GM21737 (cell line): ENCODE data around the gene GPR15LG.
A peak's percentile ranks its signal among the peaks of the same experiment; 100 is the strongest.
"Not testable (repeated sequence)": the region's sequence is repeated elsewhere in the genome, so short reads cannot be mapped to it uniquely, and the experiment has no call there.

Experiments used
- ATAC-seq: cut with Tn5 transposase; IDR thresholded peaks from one replicate; pipeline ENCODE4 v1.9.1; 2021; ENCODE audit warnings: mild to moderate bottlenecking, moderate library complexity; ENCODE audit not compliant: unreplicated experiment

The GPR15LG gene

DNA sequence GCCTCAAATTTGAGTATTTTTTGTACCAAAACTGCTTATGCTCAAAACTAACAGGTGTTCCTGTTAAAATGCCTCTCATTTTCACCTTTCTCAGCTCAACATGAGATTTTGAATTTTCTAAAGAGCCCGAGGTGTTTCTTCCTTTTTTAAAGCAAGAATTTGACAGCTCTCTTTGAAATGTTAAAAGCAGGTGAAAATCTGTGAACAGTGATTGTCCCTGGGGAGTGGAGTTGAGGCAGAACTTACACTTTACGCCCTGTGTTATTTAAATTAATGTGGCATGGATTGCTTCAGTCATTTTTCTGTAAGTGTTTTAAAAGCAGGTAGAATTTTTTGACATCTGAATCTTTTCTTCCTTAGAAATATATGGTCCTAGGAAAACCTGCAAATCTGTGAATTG lies 9.2 kb upstream of the GPR15LG start:
- no peak for ATAC-seq

DNA sequence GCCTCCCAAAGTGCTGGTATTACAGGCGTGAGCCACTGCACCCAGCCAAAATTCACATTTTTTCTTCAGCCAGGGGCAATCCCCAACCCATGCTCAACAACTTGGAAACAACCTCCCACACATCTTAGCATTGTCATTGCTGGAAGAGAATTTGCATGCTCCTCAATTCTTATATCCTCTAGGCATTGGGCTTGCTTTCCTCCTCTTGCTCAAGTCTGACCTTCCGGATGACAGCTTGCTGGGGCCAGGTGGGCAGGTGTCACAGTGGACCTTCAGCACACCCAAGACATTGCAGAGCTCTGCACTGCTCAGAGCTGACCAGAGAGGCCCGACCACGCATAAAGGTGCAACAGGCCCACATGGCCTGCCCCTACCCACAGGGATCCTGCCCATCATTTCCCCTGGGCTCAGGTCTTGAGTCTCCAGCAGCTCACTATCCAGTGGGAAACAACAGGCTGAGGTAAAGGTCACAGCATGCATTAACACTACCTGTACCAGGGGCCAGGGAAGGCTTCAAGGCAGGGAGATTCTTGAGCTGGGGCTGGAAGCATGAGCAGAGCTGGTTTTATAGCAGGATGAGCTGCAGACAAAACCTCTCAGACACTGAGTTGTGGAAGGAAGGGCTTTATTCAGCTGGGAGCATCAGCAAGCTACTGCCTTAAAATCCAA lies 6.8 kb upstream of the GPR15LG start:
- peak; percentile 52 for ATAC-seq

GRCh38 chr10:84167289-84167653 lies 6.3 kb upstream of the GPR15LG start:
- not testable (repeated sequence) for ATAC-seq

- not testable (repeated sequence) for ATAC-seq
Measured at GRCh38 chr10:84168382-84168781, 5.2 kb upstream of the GPR15LG start.

DNA sequence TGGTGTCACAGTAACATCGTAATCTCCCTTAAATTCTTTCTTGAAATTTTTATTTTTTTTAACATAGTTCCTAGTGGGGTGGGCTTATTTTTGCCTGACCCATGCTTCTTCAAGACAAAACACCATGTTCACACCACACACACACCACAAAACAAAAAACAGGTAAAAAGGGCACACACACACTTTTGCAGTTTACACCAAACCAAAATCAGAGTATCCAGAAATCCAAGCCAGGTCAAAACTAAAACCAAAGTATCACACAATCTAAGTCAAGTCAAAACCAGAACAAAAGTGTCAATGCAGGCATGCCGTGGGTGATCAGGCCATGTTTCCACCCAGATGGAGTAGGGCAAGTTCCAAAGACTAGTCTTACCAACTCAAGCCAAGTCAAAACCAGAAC lies 2.4 kb upstream of the GPR15LG start:
- not testable (repeated sequence) for ATAC-seq

DNA sequence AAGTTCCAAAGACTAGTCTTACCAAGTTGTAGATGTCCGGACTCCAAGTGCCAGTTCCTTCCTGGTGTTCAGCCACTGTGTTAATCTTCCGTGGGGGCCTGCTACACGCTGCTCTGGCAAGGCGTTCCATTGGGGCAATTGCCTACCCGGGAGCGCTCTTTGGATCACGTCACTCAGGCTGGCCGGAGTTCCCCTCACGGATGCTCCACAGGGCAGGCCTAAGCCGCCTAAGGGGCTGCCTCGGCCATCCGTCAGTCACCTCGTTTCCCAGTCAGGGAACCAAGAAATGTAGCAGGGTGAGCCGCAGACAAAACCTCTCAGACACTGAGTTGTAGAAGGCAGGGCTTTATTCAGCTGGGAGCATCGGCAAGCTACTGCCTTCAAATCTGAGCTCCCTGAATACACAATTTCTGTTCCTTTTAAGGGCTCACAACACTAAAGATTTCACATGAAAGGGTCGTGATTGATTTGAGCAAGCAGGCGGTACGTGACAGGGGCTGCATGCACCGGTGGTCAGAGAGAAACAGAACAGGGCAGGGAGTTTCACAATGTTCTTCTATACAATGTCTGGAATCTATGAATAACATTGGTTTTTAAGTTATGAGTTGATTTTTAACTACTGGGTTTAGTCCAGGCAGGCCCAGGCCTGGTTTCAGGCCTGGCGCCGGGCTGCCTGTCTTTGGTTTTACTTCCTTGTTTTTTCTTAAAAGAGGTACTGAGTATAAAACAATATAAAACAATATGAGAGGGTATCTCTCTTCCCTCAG lies 1.7 kb upstream of the GPR15LG start:
- ATAC-seq, result peak; percentile 27

DNA sequence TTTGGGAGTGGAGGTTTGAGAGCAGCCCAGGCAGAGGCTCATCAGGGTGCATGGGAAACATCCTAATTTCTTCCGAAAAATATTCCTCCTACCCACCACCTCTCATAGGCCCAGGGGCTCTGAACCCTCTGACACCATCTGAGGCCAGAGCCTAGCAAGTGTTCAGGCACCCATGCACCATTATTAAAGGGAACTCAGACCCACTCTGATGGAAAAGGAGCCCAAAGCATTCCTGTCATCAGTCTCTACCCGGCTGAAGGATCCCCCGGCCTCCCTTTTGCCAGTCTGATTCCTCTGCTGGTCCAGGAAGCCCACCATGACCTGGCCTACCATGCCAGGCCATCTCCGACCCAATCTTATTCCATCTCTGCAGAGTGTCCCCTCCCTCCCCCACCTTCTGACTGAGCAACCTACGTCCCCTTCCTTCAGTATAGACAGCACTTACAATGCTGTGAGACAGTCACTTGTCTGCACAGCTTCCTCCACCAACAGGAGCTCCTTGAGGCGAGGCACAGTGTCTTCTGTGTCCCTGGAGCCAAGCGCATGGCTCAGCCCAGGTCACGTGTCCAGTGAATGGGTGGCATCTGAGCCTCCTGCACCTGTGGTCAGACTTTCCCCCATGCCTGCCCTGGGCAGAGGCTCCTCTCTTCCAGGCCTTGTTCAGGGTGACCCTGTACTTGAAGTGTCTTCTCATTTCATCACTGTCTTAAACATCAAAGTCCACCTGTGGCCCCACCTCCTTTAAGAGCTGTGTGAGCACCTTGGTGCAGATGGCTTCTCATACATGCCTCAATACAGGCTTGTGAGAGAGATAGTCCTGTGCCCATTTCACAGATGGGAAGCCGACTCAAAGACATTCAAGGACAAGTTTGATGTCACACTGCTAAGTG lies 889 bp upstream of the GPR15LG start:
- ATAC-seq, result peak; percentile 53

DNA sequence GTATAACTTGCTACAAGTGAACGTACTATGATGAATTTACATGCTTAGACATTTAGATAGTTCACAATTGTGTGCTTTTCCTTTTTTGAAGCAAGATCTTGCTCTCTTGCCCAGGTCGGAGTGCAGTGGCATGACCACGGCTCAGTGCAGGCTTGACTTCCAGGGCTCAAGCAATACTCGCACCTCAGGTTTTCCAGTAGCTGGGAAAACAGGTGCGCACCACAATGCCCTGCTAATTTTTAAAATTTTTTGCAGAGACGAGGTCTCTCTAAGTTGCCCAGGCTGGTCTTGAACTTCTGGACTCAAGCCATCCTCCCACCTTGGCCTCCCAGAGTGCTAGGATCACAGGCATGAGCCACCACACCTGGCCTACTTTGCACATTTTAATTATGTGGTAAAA lies 1.8 kb downstream of the GPR15LG start:
- no peak for ATAC-seq

DNA sequence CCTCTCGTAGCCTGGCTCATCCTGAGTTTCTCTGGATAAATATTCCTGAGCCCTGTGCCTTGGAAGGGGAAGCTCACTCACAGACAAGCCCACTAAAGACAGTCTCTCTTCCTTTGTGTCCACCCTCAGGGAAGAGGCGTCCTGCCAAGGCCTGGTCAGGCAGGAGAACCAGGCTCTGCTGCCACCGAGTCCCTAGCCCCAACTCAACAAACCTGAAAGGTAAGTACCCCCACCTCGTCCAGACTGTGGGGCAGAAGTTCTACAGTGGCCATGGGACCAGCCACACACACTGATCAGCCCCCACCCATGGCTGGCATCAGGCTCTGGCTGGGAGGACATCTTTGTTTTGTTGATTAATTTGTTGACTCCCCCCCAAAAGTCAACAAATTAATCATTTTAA lies 2.8 kb downstream of the GPR15LG start:
- no peak for ATAC-seq

- ATAC-seq, result no peak
Measured at GRCh38 chr10:84176836-84177474, 3.4 kb downstream of the GPR15LG start.

DNA sequence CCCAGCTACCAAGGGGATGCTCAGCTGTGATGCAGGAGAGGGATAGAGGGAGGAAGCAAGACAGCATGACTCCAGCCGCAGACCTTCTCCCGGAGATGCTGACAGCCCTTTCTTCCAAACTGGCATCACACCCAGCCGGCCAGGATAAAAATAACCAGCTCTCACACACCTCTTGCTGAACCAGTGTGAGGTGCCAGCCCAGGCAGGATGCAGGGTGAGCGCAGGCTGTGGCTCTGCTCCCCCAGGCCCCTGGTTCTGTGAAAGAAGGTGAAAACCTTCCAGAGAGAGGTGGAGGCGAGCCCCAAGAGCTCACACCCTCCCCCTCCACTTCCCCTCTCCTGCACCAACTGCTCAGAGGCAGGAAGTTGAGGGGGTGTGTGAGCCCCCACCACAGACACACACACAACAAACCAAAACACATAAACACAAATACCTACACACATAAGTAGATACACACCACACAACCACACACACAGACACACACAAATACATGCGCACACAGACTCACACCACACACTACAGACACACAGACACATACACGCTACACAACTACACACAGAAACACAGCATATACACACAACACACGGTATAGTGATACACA lies 4.0 kb downstream of the GPR15LG start:
- peak; percentile 51 for ATAC-seq

- ATAC-seq, result no peak
Measured at GRCh38 chr10:84178160-84178609, 4.6 kb downstream of the GPR15LG start.

DNA sequence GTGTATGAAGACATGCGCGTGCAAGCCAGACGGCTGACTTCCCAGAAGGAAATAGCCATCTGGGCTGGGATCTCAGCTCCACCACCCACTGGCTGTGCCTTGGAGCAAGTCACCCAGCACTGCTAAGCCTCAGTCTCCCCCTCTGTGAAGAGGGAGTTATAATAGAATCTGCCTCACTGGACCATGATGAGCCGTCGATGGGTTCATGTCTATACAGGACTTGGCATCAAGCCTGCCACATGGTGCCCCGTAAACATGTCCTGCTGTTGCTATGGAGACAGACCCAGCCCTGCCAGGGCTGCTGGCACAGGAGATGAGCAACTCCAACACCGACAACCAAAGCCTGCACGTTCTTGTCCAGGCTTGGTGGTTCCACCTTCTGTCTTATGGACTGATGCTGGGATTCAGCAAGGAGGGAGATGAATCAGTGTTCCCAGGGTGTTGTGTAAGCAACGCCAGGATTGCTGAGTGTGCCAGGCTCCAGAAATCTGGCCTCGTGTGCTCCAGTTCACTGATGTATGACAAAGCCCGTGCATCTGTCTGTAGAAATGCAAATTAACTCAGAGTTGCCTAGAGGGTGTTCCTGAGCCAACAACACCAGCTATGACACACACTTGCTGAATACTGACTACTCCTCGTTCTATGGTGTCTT lies 5.6 kb downstream of the GPR15LG start:
- peak; percentile 81 for ATAC-seq

GRCh38 chr10:84180386-84180785 lies 6.8 kb downstream of the GPR15LG start:
- not testable (repeated sequence) for ATAC-seq

- ATAC-seq, result no peak
Measured at GRCh38 chr10:84181631-84182030, 8.0 kb downstream of the GPR15LG start.

- no peak for ATAC-seq
Measured at GRCh38 chr10:84184517-84184916, 10.9 kb downstream of the GPR15LG start.

- no peak for ATAC-seq
Measured at GRCh38 chr10:84185526-84186175, 12.1 kb downstream of the GPR15LG start.

- no peak for ATAC-seq
Measured at GRCh38 chr10:84188815-84189214, 15.2 kb downstream of the GPR15LG start.

DNA sequence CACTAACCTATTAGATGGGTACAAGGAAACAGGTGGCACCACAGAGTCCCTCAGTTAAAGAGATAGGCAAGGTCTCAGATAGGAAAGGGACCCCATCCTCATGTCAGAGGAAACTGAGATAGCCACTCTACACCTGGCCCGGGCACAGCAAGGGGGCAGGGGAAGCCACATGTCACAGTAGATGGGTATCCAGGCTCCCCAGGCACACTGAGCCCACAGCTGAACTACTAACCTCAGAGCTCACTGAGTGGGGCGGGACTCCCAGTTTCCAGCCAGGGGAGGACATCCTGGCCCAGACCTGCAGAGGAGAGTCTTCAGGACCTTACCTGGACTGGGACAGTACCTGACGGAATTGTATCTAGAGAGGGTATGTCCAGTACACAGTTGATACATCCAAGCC lies 17.0 kb downstream of the GPR15LG start:
- no peak for ATAC-seq

GRCh38 chr10:84191106-84191505 lies 17.5 kb downstream of the GPR15LG start:
- ATAC-seq, result no peak
